SH-SY5Y (cell line): ENCODE results near the gene PPP1R14C.

Experiments
- GATA2 ChIP-seq: IDR thresholded peaks from 2 replicates; pipeline ENCODE4 v1.6.1; 2011; ENCODE audit warnings: mild to moderate bottlenecking, low read depth, low read length
- GATA3 ChIP-seq: IDR thresholded peaks from 2 replicates; pipeline ENCODE4 v1.6.1; 2011; ENCODE audit warnings: low read depth, mild to moderate bottlenecking, low read length, moderate library complexity

GRCh38 chr6:150123645-150124044 is 19.2 kb upstream of the PPP1R14C start:
- TF ChIP-seq GATA2: no peak
- no peak for TF ChIP-seq GATA3
